ENCODE measurements around the gene MAN2A2.

MAN2A2 gene

DNA sequence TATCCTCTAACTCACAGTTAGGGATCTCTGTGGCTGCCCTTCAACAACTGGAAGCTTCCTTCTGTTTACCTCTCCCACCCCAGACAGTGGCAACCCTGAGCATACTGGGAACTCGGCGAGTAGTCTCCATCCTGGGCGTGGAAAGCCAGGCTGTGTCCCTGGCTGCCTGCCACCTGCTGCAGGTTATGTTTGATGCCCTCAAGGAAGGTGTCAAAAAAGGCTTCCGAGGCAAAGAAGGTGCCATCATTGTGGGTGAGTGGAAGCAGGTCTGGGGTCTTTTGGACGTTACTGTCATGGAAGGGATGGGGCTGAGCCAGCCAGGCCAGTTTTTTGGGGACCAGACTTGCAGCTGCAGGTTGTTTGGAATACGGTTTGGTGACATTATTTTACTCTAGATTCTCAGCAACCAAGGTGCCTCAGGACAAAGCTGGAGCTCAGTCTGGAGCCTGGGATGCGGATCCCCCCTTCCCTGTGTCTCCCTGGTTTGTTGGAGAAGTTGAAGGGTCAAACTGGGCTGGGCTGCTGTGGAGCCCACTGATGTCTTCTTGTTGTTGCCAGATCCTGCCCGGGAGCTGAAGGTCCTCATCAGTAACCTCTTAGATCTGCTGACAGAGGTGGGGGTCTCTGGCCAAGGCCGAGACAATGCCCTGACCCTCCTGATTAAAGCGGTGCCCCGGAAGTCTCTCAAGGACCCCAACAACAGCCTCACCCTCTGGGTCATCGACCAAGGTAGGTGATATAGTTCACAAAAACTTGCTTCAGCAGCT lies 39.4 kb downstream of the MAN2A2 start:
- Histone ChIP-seq H4K20me1 (ENCODE audit: control insufficient read depth, insufficient read depth, low read depth, low read length) (no peaks in the 10 kb centered on the region), H3K27me3 (ENCODE audit: control insufficient read depth, low read length) (no peaks in the 10 kb centered on the region), H3K9me3 (ENCODE audit: control insufficient read depth, insufficient read depth, low read length) (no peaks in the 10 kb centered on the region), H3F3A (ENCODE audit: control insufficient read depth, insufficient read depth) (no peaks in the 10 kb centered on the region), H3K27ac (ENCODE audit: low read depth, low read length) (no peak overlapping the region), H3K4me1 (ENCODE audit: control insufficient read depth, low read length) (no peaks in the 10 kb centered on the region), H3K36me3 (ENCODE audit: control insufficient read depth, low read length) (peaks cover 77% of the 10 kb centered on the region), H3K4me3 (ENCODE audit: low read length) (no peak overlapping the region), H3K79me2 (ENCODE audit: control insufficient read depth, low read length) (no peaks in the 10 kb centered on the region), H3K9me2 (replicated peaks; ENCODE audit: control insufficient read depth, low read length) (no peaks in the 10 kb centered on the region), H3K4me2 (ENCODE audit: low read length) (no peak overlapping the region)
- TF ChIP-seq, protein P1, sequence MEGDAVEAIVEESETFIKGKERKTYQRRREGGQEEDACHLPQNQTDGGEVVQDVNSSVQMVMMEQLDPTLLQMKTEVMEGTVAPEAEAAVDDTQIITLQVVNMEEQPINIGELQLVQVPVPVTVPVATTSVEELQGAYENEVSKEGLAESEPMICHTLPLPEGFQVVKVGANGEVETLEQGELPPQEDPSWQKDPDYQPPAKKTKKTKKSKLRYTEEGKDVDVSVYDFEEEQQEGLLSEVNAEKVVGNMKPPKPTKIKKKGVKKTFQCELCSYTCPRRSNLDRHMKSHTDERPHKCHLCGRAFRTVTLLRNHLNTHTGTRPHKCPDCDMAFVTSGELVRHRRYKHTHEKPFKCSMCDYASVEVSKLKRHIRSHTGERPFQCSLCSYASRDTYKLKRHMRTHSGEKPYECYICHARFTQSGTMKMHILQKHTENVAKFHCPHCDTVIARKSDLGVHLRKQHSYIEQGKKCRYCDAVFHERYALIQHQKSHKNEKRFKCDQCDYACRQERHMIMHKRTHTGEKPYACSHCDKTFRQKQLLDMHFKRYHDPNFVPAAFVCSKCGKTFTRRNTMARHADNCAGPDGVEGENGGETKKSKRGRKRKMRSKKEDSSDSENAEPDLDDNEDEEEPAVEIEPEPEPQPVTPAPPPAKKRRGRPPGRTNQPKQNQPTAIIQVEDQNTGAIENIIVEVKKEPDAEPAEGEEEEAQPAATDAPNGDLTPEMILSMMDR (IDR thresholded peaks at IDR 0.05; ENCODE audit: low read depth, low read length, poor library complexity, severe bottlenecking), result no peak
- TF ChIP-seq EZH2phosphoT487 (IDR thresholded peaks at IDR 0.05; ENCODE audit: borderline replicate concordance, low read length), result no peak

DNA sequence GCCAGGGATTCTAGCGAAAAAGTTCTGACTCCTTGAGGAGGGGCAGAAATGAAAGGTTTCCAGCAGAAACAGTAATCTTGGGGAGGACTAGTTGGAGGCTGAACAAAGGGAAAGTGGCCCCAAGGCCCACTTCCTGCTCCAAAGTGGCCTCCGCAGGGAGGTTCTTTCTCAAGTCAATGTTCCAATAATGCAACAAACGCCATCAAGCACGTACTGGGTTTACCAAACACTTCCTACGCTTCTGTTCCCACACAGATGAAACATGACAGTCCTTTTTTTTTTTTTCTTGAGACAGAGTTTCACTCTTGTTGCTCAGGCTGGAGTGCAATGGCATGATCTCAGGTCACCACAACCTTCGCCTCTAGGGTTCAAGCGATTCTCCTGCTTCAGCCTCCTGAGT lies 42.0 kb downstream of the MAN2A2 start:
- Histone ChIP-seq H3K27me3 (ENCODE audit: control insufficient read depth, low read length) (no peaks in the 10 kb centered on the region), H3K36me3 (ENCODE audit: control insufficient read depth, low read length) (peaks cover 81% of the 10 kb centered on the region), H3K4me2 (ENCODE audit: low read length) (no peak overlapping the region), H3K4me3 (ENCODE audit: low read length) (no peak overlapping the region), H3K4me1 (ENCODE audit: control insufficient read depth, low read length) (no peaks in the 10 kb centered on the region), H3K27ac (ENCODE audit: low read depth, low read length) (no peak overlapping the region), H3K9me2 (replicated peaks; ENCODE audit: control insufficient read depth, low read length) (no peaks in the 10 kb centered on the region), H4K20me1 (ENCODE audit: control insufficient read depth, insufficient read depth, low read depth, low read length) (no peaks in the 10 kb centered on the region), H3K9me3 (ENCODE audit: control insufficient read depth, insufficient read depth, low read length) (no peaks in the 10 kb centered on the region), H3F3A (ENCODE audit: control insufficient read depth, insufficient read depth) (no peaks in the 10 kb centered on the region), H3K79me2 (ENCODE audit: control insufficient read depth, low read length) (no peaks in the 10 kb centered on the region)
- TF ChIP-seq, protein P1 (IDR thresholded peaks at IDR 0.05; ENCODE audit: low read depth, low read length, poor library complexity, severe bottlenecking), result no peak
- no peak for TF ChIP-seq EZH2phosphoT487 (IDR thresholded peaks at IDR 0.05; ENCODE audit: borderline replicate concordance, low read length)

DNA sequence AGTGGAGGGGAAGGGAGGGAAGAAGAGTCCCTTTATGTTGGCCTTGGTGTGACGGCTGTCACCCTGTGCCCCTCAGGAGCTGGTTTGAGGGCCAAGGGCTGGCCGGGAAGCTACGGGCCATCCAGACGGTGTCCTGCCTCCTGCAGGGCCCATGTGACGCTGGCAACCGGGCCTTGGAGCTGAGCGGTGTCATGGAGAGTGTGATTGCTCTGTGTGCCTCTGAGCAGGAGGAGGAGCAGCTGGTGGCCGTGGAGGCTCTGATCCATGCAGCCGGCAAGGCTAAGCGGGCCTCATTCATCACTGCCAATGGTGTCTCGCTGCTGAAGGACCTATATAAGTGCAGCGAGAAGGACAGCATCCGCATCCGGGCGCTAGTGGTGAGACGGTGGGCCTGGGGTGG lies 43.4 kb downstream of the MAN2A2 start:
- no peaks in the 10 kb centered on the region for H4K20me1 ChIP-seq (ENCODE audit: control insufficient read depth, insufficient read depth, low read depth, low read length)
- H3K9me2 ChIP-seq (replicated peaks; ENCODE audit: control insufficient read depth, low read length), result no peaks in the 10 kb centered on the region

More for the DNA sequence above, 43.4 kb downstream of the MAN2A2 start:
- H3K27ac ChIP-seq (ENCODE audit: low read depth, low read length), result no peak overlapping the region
- peaks cover 79% of the 10 kb centered on the region for H3K36me3 ChIP-seq (ENCODE audit: control insufficient read depth, low read length)
- TF ChIP-seq, protein P1 (IDR thresholded peaks at IDR 0.05; ENCODE audit: low read depth, low read length, poor library complexity, severe bottlenecking), result no peak
- no peak for TF ChIP-seq EZH2phosphoT487 (IDR thresholded peaks at IDR 0.05; ENCODE audit: borderline replicate concordance, low read length)
- H3K4me1 ChIP-seq (ENCODE audit: control insufficient read depth, low read length), result no peaks in the 10 kb centered on the region
- H3K4me2 ChIP-seq (ENCODE audit: low read length), result no peak overlapping the region
- H3K27me3 ChIP-seq (ENCODE audit: control insufficient read depth, low read length), result no peaks in the 10 kb centered on the region
- H3K4me3 ChIP-seq (ENCODE audit: low read length), result no peak overlapping the region
- no peaks in the 10 kb centered on the region for H3F3A ChIP-seq (ENCODE audit: control insufficient read depth, insufficient read depth)
- H3K79me2 ChIP-seq (ENCODE audit: control insufficient read depth, low read length), result no peaks in the 10 kb centered on the region
- no peaks in the 10 kb centered on the region for H3K9me3 ChIP-seq (ENCODE audit: control insufficient read depth, insufficient read depth, low read length)

Measured in DOHH2 (cell line).